ENCODE results near the gene HS2ST1. TPM values are rescaled to one million over a fixed set of nuclear protein-coding genes. Genes with fewer than 3 reads are reported as not detected.

Gene HS2ST1
- polyA plus RNA-seq, 4 donors, result 39.0 to 59.4 (median 53.5) TPM

DNA sequence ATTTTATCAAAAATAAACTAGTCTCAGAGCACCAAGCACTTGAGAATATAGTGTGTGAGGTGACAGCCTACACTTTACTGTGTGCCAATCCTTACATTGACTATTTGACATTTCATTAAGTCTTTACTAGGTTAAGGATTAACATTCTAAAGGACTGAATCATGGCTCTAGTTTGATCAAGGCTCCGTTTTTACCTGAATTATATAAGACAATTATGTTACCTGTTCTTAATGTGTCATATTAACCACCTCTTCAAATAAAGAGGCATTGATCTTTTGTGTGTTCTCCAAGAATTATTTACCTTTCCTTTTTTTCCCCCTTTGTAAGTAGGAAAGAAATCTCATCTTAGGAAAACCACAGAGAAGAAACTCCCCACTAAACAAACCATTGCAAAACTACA is 189.7 kb downstream of the HS2ST1 start:
- no peak for DNase-seq (ENCODE audit: low read depth in 4 of 4, low spot score in 3 of 4)

DNA sequence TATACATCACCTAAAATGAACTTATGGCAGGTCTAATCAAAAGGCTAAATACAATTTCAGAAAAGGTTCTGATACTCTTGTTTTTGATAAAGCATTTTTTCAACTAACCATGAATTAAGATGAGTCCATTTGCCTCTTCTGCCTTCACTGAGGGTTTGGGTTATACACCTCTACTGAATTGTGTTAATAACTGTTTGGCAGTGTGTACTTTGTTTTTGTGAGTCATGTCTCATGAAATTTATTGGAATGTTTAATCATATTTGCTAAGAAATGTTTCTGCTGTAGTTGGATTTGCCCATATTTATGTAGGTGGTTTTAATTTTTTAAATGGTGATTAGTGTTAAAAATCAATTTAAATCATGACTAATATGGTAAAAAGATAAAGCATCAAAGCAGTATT is 190.5 kb downstream of the HS2ST1 start:
- DNase-seq (ENCODE audit: low read depth in 4 of 4, low spot score in 3 of 4), result no peak

DNA sequence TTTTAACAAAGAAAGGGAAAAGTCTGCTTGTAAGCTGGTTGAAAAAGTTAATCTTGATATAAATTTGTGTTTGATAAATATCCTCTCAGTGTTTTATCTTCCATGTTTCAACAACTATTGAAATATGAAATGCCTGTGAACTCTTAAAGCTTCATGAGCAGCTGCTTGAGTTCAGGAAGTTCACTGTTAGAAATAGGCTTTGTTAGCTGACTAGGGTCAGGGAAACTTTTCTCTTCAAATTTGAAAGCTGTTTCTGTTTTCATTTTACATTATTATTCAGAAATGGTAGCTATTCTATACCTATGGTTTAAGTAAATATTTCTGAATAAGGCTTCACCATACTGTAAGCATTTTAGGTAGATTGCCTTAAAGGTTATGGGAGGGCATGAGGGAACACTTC is 191.7 kb downstream of the HS2ST1 start:
- no peak for DNase-seq (ENCODE audit: low read depth in 4 of 4, low spot score in 3 of 4)

DNA sequence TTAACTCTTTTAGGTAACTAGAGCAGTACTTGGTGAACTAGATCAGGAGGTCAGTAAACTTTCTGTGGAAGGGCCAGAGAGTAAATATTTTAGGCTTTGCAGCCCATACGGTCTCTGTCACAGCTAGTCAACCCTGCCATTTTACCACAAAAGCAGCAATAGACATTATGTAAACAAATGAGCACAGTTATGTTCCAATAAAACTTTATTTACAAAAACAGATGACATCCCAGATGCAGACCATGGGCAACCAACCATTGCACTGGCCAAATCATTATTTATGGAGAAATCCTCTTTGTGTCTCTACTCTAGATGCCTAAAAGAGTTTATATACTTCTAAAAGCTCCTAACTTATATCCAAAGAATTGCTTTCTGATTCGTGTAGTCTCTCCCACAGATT is 192.4 kb downstream of the HS2ST1 start:
- DNase-seq (ENCODE audit: low read depth in 4 of 4, low spot score in 3 of 4), result no peak

DNA sequence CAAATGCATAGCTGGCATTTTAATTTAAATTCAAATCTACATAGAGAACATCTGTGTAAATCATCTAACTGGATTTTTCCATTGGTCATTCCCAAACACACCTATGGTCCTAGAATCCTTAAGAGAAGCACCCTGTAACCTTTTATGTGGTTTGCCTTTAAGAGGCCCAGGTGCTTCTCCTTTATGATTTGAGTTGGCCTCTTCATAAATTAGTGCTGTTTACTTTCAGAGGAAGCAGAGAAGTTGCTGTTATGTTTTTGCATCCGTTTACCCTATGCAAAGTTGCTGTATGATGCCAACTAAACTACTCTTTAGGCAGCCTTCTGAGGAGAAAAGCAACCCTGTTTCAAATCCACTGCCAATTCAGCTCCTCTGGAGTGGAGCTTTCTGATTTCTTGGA is 193.8 kb downstream of the HS2ST1 start:
- DNase-seq (ENCODE audit: low read depth in 4 of 4, low spot score in 3 of 4), result no peak

DNA sequence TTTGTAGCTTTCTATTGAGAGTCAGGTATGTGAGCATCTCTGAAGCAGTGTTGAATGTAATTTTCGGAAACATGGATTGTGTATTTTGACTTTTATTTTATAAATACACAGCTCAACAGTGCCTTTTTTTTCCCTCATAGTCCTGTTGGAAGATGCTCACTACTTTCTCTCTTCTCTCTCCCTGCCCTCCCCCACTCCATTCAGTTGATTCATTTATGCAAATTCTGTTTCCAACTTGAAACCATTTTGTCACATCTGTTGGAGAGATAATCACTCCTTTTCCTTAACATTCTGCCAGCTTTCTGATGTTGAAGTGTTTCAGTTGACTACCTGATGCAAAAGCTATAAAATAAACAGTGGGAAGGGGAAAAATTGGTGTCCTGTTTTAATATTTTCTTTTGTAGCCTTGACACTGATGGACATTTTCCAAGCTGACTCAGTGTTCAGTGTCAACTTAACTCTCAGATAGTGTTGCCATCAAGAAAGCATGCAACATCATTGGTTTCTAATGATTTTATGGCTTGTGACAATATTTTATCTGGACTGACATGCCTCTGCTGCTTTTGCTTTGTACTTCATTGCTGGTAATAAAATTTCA is 194.5 kb downstream of the HS2ST1 start:
- no peak for DNase-seq (ENCODE audit: low read depth in 4 of 4, low spot score in 3 of 4)

DNA sequence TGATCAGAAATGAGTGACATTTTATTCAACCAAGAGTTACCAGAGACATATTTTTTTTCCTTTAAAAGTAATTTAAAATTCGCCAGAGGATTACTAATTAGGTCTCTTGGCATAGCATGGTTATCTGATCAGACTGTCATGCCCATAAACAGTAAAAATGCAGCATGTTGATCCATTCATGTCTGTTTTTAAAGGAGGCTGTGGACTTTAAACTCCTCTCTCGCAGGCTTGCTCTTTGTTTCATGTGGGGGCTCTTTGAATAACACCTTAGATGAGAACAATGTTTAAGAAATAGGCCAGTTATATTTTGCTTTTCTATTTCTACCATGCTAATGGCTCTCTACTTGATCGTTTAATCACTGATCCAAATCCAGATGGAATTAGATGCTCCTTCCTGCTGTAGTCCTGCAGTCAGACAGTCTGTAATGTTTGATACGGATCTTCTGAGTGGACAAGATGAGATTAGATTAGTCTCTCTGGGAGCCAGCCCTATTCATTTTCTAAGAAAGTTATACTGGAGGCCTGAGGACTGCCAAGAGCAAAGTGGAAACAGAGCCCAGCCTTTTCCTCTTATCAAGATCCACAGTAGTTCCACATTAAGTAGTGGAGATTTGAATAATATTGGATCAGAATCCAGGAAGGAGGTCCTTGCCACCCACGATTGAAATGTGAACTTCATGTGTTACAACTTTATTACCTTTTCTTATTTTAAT is 197.4 kb downstream of the HS2ST1 start:
- no peak for DNase-seq (ENCODE audit: low read depth in 4 of 4, low spot score in 3 of 4)

DNA sequence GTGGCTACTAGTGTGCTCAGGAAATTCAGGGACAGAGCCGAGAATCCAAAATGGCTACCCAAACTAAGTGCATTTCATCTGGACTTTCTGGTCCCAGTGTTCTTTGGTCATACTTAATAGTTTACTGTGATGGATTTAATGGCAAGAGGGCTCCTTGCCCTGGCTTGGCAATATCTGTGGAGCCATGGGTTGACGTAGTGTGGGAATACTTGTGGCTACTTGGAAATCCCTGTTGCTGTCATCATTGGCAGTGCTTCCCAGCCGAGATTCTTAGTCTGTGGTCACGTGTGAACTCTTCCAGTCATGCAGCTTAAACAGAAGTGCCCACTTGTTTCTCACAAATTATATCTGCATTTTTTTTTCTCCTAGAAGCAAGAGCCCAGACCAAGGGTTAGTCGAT is 198.9 kb downstream of the HS2ST1 start:
- DNase-seq (ENCODE audit: low read depth in 4 of 4, low spot score in 3 of 4), result no peak

DNA sequence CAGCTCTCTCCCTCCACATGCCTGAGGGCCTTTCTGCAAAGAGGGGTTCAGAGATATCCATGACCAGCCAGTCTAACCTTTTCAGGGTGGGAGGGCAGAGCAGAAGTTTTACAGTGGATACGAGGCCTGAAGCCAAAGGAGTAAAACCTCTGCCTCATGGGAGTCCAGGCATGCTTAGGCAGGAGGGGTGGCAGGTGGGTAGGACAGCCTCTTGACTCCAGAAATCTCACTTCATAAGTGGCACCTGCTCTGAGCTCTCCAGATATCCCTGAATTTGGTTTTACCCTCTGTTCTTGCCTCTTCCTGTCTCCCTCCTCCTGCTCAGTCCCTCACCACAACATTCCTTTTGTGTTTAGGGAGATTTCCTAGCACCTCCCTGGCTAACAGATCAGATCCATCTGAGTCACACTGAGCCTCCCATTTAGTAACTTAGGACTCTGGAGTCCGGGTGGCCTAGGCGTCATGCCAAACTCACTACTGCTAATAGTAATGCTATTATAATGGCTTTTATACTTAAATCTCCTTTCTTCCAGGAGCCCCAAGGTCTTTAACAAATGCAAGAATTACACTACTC is 201.0 kb downstream of the HS2ST1 start:
- no peak for DNase-seq (ENCODE audit: low read depth in 4 of 4, low spot score in 3 of 4)

DNA sequence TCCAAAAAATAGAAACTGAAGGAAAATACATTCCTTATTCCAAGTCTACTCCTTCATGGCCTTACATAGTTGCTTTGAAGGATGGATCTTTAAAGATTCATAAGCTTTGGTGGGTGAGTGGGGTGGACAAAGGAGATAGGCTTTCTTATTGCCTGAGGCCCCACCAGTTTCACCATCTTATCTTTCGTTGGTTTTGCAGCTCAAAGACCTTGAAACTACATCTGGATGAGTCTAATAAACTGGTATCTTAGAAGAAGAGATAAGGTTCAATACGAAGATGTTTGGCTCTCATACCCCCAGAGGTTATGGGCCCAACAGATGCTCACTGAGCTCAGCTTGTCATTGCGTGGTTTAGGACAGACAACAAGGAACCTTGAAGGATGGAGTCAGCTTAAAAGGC is 201.5 kb downstream of the HS2ST1 start:
- DNase-seq (ENCODE audit: low read depth in 4 of 4, low spot score in 3 of 4), result no peak

DNA sequence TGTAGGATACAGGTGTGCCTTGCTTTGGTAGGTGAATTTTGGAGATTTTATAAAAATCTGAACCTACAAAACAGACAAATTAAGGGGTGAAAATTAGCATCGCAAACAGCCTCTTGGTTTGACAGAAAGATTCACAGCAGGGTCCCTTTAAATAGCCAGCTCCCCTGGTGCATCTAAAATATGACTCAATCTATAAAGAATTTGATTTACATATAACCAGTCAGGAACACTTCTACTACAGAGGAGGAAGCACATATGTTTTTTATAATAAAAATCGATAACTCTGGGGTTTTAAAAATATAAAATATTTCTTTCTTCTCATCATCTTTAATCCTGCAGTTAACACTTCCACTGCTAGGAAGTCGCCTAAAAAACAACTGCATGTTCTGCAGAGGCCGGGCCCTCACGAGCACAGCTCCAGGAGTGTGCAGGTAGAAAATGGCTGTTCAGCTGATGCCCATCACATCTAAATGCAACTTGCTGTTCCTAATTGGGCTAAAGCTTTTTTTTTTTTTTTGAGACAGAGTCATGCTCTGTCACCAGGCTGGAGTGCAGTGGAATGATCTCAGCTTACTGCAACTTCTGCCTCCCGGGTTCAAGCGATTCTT is 203.4 kb downstream of the HS2ST1 start:
- DNase-seq (ENCODE audit: low read depth in 4 of 4, low spot score in 3 of 4), result no peak

DNA sequence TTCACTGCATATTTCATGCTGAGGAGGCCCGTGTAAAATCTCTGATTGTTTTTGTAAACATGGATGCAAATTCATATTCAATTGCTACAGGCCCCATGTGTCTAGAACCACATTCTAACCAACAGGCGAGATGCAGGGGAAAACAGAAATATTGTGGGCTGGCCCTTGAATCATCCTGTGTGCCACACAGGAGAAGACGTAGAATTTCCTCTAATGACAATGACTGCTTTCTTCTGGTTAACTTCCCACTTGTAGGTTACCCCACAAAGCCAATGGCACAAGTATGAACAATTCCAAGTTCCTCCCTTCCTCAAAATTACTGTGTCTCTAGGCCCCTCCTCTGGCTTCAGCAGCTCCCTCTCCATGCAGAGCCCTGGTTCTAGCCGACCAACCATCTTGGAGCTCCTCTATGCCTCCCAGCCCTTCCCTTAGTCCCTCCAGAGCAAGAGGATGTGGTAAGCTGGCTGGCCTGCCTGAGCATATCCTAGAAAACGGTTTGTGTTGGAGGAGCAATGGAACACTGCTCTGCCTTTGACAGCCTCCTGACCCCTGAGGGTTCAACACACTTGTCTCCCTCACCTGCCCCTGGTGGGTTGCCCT is 205.2 kb downstream of the HS2ST1 start:
- no peak for DNase-seq (ENCODE audit: low read depth in 4 of 4, low spot score in 3 of 4)

DNA sequence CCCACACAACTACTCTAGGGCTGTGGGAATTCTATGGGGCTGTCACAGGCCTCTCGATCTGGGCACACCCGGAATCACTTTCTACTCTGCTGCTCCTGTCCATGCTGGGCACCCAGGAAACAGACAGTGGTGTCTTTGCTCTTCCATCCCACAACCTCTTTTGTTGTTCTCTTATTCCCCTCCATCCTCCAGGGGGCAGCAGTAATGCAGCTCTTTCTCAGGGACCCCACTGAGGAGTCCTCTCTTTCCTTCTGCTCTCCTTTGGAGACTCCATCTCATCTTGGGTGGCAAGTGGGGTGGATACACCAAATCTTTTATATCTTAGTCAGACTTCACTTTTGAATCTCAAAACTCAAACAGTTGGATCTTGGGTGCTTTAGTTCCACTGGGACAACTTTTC is 206.3 kb downstream of the HS2ST1 start:
- no peak for DNase-seq (ENCODE audit: low read depth in 4 of 4, low spot score in 3 of 4)

DNA sequence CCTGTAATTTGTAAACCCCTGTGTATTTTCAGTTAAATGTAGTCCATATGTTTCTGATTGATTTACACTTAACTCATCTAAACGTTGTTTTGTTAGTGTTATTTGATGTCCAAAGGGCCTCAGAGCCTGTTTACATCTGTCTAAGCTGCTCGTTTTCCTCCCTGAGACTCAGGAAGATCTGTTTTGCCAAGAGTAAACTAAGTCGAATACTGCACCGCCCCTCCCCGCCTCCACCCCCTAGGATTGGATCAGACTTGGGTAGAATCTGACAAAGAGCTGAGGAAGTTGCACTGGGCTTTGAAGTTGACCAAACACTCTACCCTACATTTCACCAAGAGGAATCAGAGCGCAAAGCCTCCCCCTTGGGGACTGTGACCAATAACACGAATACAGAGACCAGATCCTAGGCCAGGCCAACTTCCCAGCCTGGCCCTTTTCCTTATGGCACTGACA is 207.3 kb downstream of the HS2ST1 start:
- DNase-seq (ENCODE audit: low read depth in 4 of 4, low spot score in 3 of 4), result peak in 1 of 4 donors; percentile 28

DNA sequence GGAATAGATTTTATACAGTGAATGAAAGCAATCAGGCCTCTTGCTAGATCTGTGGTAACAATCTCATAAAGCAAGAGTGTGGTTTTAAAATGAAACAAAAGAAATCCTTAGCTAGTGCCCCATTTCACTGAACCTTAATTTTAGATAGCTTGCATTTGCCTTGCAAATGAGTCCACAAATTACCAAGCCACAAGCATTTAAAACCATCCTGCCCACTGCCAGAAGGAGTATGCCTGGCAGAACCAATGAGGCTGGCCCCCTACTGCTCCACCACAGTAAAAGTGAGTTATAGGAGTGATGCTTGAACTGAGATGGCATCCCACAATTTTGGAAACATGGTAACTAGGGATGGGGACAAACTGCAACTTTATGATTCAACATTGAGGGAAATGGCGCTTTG is 207.8 kb downstream of the HS2ST1 start:
- DNase-seq (ENCODE audit: low read depth in 4 of 4, low spot score in 3 of 4), result no peak

DNA sequence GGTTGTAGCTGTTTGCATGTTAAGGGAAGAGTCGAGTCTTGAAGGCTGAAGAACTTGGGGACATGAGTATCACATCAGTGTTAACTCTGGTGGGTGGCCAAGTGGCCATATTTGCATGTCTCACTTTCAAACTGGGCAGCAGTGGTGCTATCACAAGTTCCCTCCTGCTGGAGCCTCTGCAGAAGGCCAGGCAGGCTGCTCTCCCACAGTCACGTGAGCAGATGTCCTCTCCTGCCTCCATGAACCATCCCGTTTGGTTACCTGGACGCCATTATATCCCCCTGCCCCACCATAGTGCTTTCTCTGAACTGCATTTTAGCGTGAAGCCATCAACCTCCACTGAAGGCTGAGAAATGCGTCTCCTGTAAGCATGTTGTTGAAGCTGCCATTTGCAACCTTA is 209.2 kb downstream of the HS2ST1 start:
- DNase-seq (ENCODE audit: low read depth in 4 of 4, low spot score in 3 of 4), result no peak

DNA sequence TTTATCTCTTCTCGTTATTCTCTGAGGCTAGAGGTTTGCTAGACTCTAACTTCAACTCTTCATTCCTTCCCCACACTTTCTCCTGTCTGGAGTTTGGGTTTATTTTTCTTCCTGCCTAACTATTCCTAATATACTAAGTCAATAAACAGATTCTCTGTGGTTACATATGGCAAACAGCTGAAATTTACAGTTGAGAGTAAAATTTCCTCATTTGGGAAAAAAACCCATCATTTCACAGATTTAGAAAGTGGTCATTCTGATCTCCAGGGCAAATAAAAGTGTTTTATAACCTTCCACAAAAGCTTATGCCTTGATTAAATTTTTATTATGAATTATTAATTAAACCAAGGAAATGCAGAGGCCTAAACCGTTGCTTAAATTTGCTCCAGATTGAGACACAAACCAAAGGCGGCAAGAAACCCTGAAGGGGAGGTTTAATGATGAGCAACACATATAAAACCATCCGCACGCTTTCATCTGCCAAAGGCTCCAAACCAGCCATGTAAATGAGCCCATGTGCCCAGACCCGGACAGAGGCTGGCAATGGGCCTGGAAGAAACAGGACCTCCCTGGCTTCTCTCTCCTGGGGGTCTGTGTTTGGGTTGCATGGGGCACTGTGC is 212.6 kb downstream of the HS2ST1 start:
- DNase-seq (ENCODE audit: low read depth in 4 of 4, low spot score in 3 of 4), result no peak

DNA sequence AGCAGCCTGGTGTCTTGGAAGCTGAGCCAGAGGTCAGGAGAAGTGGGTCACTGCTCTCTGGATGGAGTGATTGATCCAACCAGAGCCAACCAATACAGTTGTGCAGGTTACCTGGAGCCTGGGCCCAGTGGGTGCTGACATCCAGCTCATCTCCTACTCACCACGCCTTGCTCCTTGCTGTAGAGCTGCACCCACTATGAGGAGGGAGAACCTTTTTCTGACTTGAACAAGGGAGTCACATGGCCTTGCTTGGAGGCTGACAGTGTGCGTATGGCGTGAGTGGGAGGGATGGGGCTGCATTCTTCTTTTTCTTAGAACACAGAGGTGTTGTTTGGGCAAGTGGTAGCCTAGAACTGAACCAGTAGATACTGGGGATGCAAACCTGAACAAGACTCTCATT is 213.1 kb downstream of the HS2ST1 start:
- DNase-seq (ENCODE audit: low read depth in 4 of 4, low spot score in 3 of 4), result no peak

DNA sequence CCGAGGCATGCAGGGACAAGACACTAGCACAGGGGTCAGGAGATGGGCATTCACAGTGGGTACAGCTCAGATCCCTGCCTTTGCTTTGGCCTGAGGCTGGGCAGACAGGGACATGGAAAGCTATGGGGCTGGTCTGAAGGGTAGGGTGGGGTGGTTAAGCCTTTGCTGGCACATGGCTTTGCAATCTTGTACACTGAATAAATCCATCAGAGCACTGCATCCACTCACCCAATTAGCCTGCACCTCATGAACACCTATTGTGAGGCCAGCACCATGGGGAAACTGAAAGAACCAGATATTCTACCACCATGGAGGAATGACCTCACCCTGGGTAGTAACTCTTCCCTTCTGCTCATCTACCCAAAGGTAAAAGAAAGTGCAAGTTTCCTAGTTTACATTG is 214.6 kb downstream of the HS2ST1 start:
- DNase-seq (ENCODE audit: low read depth in 4 of 4, low spot score in 3 of 4), result no peak

DNA sequence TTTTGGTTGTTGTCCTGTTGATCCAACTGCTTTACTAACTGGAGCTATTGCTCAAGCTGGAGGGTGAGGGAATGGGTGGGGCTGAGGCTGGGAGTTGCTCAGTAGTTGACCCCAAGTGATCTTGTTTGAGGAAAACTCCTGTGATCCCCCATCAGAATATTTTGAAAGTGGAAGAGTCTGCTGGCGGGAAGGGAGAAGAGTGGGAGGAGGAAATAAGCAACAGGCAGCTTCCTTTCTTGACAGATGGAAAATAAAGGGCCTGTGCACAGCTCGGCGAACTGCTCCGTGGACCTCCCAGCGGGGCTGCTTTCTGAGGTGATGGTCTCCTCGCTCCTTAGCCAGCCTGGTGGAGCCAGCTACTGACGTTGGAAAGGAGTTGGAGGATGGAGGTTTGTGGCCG is 215.2 kb downstream of the HS2ST1 start:
- DNase-seq (ENCODE audit: low read depth in 4 of 4, low spot score in 3 of 4), result no peak

DNA sequence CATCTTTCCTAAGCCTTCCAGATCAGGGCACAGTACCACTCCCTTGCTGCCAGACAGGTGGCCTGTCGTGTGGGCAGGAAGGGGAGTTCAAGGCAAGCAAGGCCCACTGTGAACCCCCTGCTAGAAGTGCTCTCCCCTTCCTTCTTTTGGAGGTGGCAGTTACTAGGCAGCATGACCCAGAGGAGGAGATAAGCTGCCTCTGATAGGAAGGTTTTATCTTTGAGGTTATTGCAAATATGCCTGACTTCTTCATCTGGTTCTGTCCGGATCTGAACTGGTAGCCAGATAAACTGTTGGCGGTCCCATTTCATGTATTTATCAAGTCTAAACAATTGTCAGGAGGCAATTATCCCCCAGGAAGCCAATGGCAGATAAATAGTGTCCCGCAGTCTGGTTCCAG is 216.0 kb downstream of the HS2ST1 start:
- DNase-seq (ENCODE audit: low read depth in 4 of 4, low spot score in 3 of 4), result no peak
